GM20431 (cell line): ENCODE results near the gene CALML4.
"Not testable (repeated sequence)": the region's sequence is repeated elsewhere in the genome, so short reads cannot be mapped to it uniquely, and the experiment has no call there.

Source experiments
- in situ Hi-C: fragments of 300-500 bp; cut with MseI, MboI; formaldehyde crosslinking; loops from one replicate; pipeline ENCODE4 v1.15.0; 2020; ENCODE audit warnings: low sequenced_read_pairs; ENCODE audit not compliant: unreplicated experiment

CALML4 gene

DNA sequence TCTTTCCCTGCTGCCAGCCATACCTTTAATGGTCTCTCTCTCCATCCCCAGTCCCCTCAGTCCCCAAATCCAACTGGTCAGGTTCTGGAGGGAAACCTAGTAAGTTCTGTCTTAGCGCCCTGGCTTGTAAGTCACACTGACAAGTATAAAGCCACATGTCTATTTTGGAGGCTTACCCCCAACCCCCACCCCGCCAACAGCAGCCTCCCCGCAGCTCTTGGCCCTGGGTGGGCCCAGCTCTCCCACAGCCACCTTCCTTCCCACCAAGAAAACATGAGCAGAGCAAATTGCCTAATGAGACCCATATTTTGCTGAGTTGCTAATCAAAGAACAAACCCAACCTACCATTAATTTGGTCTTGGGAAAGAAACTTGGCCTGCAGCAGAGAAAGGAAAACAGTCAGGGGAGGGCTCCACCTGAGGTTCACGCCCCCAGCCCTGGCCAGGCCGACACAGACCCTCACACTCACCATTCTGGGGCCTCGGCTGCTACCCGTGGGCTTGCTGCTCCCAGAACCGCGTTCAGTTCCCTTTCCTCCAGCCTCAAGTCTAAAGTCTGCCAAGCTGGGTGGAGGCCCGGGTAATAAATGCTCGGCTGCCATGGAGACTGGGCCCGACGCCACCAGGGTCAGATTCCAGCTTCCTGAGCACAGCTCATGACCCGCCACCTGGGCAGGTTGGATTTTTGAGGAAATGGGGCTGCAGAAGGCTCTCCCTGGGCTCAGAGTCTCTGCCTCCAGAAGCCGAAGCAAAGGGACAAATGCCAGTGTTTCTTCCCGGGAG lies at the start of gene CALML4:
Gene CALML4, minus strand, starts transcription at position 557 of the 782 bp plus-strand sequence. Its CDS starts 85 bp downstream, at position 472.
- in situ Hi-C loops = no loop called here

DNA sequence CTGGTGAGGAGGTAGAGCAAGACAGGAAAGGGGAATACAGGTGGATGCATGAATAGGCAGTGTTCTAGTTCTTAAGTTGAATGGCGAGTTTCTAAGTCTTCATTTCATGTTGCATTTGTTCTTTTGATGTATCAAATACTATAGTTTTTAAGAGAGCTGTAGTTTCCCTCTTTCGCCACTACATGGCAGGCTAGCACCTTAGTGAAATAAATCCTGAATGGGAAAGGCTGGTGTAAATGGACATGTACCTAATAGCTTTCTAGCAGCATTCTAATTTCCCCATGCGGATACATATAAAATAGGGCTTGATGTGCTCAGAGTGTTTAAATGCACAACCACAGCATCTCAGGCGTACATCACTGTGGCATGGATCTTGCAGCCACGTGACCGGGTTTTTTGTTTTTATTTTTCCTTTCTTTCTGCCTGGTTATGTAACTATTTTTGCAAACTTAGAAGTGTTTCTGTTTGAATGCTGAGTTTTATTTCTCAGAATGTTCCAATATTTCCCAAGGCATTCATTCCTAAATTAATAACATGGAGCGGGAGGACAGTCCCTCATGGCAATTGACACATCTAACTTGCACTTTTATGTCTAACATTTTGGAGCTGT lies 47.9 kb upstream of the CALML4 start:
- in situ Hi-C loops = no loop called here

DNA sequence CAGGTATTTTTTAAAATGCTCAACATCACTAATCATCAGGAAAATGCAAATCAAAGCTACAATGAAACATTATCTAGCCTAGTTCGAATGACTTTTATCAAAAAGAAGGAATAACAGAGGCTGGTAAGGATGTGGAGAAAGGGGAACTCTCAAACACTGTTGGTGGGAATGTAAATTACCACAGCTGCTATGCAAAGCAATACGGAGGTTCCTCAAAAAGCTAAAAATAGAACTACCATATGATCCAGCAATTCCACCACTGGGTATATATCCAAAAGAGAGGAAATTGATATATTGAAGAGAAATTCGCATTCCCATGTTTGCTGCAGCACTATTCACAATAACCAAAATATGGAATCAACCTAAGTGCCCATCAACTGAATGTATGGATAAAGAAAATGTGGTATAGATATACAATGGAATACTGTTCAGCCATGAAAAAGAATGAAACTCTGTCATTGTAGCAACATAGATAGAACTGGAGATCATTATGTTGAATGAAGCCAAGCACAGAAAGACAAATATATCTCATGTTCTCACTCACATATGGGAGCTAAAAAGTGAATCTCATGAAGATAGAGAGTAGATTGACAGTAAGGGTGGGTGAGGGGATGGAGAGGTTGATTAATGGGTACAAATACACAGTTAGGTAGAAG lies 44.1 kb upstream of the CALML4 start:
- in situ Hi-C loops = no loop called here

GRCh38 chr15:68244235-68244634 lies 39.1 kb upstream of the CALML4 start:
- in situ Hi-C loops = no loop called here

DNA sequence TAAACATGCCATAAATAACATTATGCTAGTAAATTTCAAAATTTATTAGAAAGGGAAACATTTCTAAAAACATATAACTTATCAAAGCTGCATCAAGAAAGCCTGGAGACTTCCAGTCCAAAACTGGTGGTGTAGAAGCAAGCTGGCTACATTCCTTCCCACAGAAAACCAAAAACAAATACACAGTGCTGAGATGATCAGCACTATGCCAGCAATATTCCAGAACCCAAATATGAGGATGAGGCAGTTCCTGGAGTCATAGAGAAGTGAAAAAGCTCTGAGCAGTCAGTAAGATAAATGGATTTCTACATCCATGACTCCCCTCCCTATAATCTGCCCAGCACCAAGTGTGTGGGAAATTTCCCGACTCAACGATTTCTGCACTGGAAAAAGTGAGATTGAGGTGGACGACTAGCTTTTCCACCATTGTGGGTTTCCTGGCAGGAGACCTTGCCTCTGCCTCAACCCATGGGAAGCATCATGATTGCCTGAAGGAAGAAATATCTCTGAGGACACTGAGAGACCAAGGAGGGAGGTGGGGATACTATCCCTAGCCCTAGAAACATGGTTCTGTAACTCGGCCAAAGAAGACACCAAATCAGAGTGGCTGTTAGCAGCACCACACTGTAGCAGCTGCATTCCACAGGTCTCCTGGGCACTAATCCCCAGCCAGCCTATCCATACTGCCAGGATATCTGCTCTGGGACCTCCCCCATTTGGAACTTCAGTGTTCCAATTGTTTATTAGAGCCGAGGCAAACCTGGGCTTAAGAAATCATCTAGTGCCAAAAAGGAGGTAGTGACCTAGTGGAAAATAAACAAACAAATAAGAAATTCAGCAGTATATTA lies 36.2 kb upstream of the CALML4 start:
- in situ Hi-C loops = no loop called here

- in situ Hi-C loops = no loop called here
Measured at GRCh38 chr15:68239025-68239424, 33.9 kb upstream of the CALML4 start.

- in situ Hi-C loops = no loop called here
Measured at GRCh38 chr15:68235022-68235421, 29.9 kb upstream of the CALML4 start.

DNA sequence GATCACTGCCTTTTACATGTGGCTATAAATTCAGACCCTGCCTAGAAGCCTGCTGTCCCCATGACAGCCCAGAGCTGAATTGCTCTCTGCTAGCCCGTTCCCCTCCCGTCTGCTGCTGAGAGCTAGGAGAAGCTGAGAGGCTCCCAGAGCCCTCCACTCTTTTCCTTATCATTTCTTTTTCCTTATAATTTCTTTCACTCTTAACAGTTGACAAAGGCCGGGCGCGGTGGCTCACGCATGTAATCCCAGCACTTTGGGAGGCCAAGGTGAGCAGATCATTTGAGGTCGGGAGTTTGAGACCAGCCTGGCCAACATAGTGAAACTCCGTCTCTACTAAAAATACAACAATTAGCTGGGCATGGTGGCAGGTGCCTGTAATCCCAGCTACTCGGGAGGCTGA lies 29.4 kb upstream of the CALML4 start:
- in situ Hi-C loops = not testable (repeated sequence)

- in situ Hi-C loops = no loop called here
Measured at GRCh38 chr15:68234060-68234459, 28.9 kb upstream of the CALML4 start.

- in situ Hi-C loops = no loop called here
Measured at GRCh38 chr15:68232937-68233336, 27.8 kb upstream of the CALML4 start.

DNA sequence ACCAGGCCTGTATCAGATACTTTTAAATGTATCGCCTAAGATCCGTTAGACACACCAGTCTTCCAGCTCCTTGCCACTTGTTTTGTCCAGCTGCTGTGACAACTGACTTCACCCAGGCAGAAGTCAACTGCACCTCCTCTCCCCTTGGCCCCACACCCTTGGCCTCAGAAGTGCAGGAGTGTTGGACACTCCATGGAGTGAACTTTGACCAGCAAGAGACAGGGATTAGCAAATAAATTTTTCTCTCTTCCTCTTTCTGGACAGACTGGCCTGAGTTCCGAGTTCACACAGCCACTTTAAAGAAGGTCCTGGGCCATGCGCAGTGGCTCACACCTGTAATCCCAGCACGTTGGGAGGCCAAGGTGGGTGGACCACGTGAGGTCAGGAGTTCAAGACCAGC lies 27.3 kb upstream of the CALML4 start:
- in situ Hi-C loops = no loop called here

GRCh38 chr15:68231102-68231818 lies 26.1 kb upstream of the CALML4 start:
- in situ Hi-C loops = no loop called here

- in situ Hi-C loops = no loop called here
Measured at GRCh38 chr15:68230157-68231100, 25.3 kb upstream of the CALML4 start.

DNA sequence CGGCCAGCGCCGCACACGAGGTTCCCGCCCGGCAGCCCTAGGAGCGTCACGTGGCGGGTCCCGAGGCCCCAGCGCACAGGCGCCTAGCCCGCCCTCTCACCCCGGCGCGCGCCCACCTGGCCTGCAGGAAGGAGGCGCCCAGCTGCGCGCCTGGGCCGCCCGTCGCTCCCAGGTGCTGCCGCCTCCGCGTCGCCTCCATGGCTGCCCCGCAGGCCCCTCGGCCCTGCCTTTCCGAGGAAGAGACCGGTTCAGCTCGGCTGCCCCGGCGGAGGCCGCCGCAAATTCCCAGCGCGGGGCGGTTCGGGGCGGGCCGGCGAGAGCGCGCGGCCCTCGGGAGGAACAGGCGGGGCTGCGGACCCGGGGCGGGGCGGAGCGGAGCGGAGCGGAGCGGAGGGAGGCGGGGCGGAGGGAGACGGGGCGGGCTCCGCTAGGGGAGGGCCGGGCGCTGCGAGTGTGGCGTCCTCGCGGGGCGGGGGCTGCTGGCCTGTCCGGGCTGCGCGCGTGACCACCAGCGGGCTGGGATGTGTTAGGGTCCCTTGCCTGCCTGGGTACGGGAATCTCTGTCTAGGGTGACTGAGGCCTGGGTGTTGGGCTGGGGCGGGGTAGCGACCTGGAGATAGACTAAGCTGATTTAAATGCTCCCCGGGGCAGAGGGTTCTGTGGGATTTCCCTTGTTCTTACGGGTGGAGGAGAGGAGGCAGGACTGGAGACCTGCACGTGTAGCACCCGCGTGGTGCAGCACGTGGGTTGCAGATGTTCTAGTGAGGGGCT lies 24.4 kb upstream of the CALML4 start, which contains the start of gene CLN6:
Gene CLN6, minus strand, starts transcription at position 343 of the 771 bp plus-strand sequence. Its CDS starts 144 bp downstream, at position 199.
- in situ Hi-C loops = no loop called here

- in situ Hi-C loops = no loop called here
Measured at GRCh38 chr15:68228971-68229385, 23.8 kb upstream of the CALML4 start.

GRCh38 chr15:68228143-68228970 lies 23.2 kb upstream of the CALML4 start:
- in situ Hi-C loops = no loop called here

- in situ Hi-C loops = no loop called here
Measured at GRCh38 chr15:68227643-68228142, 22.6 kb upstream of the CALML4 start.
